ENCODE results near the gene TENM4.

GRCh38 chr11:78902771-78903507 is 537.9 kb downstream of the TENM4 start:
- TF ChIP-seq CTCF (IDR thresholded peaks at IDR 0.05) (peak; percentile 40), EP300 (IDR thresholded peaks at IDR 0.05) (no peak)
